Colonic mucosa (tissue), 4 donors: ENCODE data around the gene TTC3. TPM values are rescaled to one million over a fixed set of nuclear protein-coding genes. Genes with fewer than 3 reads are reported as not detected.

Experiments
- DNase-seq: peaks from one replicate; pipeline ENCODE4 v3.0.0-alpha.2; 2020
- H3K27ac ChIP-seq: fragments of 200-600 bp; one replicate; pipeline ENCODE4 v1.8.0; 2021
- H3K27me3 ChIP-seq: fragments of 200-600 bp; one replicate; pipeline ENCODE4 v1.8.0; 2021
- H3K36me3 ChIP-seq: fragments of 200-600 bp; one replicate; pipeline ENCODE4 v1.8.0; 2021
- H3K4me1 ChIP-seq: fragments of 200-600 bp; one replicate; pipeline ENCODE4 v1.8.0; 2021; ENCODE audit warnings: mild to moderate bottlenecking
- H3K4me3 ChIP-seq: fragments of 200-600 bp; one replicate; pipeline ENCODE4 v1.8.0; 2021
- H3K9ac ChIP-seq, 2 donors: one replicate each; pipeline ENCODE4 v1.7.0; 2013; ENCODE audit warnings: control low read depth in 2 of 2, low read depth in 2 of 2, low read length in 2 of 2
- H3K9me3 ChIP-seq: fragments of 200-600 bp; one replicate; pipeline ENCODE4 v1.8.0; 2021
- intact Hi-C: fragments of 100-400 bp; cut with DNase I; formaldehyde crosslinking; loops from one replicate; pipeline ENCODE4 v1.14.1; 2022
- total RNA-seq, 2 donors: library from RNA; stranded (reverse); fragmentation: NEBNext Ultra II Directional in 1 of 2; extraction: Animal tissue kit (Norgen Biotek cat#: 25700) in 1 of 2; gene quantifications; one replicate each; pipeline ENCODE4 v1.2.1, GENCODE V29; 2021
- TF ChIP-seq, protein P1 (sequence below): fragments of 200-600 bp; IDR thresholded peaks from one replicate; pipeline ENCODE4 v1.8.0; 2022; ENCODE audit warnings: antibody characterized with exemption, mild to moderate bottlenecking
- donor health status: healthy.
- donor health status: DM: no; HTN: no; CAD: no.
- donor health status: DM: no; HTN: no; CAD: no.

The TTC3 gene
- total RNA-seq, 2 donors from 2014 or later: 85.8 to 125 TPM

DNA sequence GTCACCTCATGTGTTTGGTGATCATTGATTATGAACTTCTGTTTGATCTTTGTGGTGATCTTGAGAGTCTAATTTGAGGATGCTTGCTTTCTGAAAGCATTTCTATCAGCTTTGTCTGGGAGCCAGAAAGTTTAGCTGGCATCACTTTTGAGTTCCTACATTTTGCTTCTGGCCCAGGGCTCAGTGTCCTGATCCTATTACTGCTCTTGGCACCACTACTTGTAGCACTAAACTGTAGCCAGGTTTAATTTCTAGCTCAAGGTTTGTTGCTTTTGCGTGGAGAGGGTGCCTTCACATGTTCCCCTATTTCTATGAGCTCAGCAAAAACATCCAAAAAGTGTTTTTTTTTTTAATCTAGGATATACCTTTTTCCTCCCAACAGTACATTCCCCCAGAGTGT lies 9.3 kb downstream of the TTC3 start:
- Histone ChIP-seq H3K9ac (no peak overlapping the region), H3K4me3 (no peak overlapping the region), H3K27ac (no peak overlapping the region), H3K4me1 (no peaks in the 10 kb centered on the region), H3K36me3 (no peaks in the 10 kb centered on the region), H3K9me3 (no peaks in the 10 kb centered on the region), H3K27me3 (no peaks in the 10 kb centered on the region)
- TF ChIP-seq, protein P1, sequence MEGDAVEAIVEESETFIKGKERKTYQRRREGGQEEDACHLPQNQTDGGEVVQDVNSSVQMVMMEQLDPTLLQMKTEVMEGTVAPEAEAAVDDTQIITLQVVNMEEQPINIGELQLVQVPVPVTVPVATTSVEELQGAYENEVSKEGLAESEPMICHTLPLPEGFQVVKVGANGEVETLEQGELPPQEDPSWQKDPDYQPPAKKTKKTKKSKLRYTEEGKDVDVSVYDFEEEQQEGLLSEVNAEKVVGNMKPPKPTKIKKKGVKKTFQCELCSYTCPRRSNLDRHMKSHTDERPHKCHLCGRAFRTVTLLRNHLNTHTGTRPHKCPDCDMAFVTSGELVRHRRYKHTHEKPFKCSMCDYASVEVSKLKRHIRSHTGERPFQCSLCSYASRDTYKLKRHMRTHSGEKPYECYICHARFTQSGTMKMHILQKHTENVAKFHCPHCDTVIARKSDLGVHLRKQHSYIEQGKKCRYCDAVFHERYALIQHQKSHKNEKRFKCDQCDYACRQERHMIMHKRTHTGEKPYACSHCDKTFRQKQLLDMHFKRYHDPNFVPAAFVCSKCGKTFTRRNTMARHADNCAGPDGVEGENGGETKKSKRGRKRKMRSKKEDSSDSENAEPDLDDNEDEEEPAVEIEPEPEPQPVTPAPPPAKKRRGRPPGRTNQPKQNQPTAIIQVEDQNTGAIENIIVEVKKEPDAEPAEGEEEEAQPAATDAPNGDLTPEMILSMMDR: no peak
- intact Hi-C loops: no loop called here
- no peak for DNase-seq

DNA sequence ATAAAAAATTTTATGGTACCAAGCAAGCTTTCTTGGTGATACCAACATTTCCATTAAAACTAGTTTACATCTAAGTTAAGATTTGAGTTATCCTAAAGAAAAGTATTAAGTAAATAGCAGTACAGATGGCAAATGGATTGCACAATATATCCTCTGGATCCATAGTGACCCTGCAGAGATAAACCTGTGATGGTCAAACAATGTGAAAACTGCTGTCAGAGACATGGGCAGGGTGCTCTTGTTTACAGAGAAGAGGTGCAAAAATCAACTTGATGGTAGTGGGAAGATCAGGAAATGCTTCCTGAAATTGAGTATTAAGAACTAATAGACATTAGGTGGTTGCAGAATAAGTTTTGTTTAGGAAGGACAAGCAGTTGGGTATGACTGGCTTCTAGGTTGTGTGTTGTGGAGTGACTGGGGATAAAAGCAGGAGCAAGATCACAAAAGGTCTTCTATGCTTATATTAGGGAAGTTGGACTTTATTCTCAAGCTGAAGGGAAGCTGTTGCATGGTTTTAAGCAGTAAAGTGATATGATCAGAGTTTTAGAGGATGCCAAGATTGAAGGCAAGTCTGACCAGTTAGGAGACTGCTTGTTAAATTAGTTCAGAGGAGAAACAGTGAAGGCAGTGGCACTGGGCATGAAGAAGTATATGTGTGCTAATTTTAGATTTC lies 9.9 kb downstream of the TTC3 start:
- TF ChIP-seq, protein P1: no peak
- H3K27me3 ChIP-seq: no peaks in the 10 kb centered on the region
- DNase-seq: no peak

GRCh38 chr21:37085726-37086125 lies 12.7 kb downstream of the TTC3 start:
- H3K9me3 ChIP-seq: no peaks in the 10 kb centered on the region
- intact Hi-C loops: no loop called here
- H3K27ac ChIP-seq: no peak overlapping the region
- H3K4me3 ChIP-seq: no peak overlapping the region
- H3K27me3 ChIP-seq: no peaks in the 10 kb centered on the region
- no peaks in the 10 kb centered on the region for H3K4me1 ChIP-seq
- H3K9ac ChIP-seq: no peak overlapping the region
- H3K36me3 ChIP-seq: no peaks in the 10 kb centered on the region
- TF ChIP-seq, protein P1: no peak
- no peak for DNase-seq

More for the DNA sequence above, 9.9 kb downstream of the TTC3 start:
- intact Hi-C loops: no loop called here
- Histone ChIP-seq H3K27ac (no peak overlapping the region), H3K4me3 (no peak overlapping the region), H3K9me3 (no peaks in the 10 kb centered on the region), H3K4me1 (no peaks in the 10 kb centered on the region), H3K9ac (no peak overlapping the region), H3K36me3 (no peaks in the 10 kb centered on the region)

DNA sequence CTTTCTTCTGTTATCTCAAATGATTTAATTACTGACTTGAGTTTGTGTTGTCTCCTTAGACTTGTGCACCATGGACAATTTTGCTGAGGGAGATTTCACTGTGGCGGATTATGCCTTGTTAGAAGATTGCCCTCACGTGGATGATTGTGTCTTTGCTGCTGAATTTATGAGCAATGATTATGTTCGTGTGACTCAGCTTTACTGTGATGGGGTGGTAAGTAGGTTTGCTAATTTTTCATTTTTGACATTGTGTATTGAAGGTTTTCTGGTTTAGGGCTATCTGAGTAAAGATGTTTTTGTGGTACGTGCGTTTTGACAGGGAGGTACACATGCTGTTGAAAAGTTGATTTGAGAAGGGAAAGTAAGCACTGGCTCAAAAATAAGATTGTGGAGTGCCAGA lies 14.1 kb downstream of the TTC3 start:
- intact Hi-C loops: no loop called here
- TF ChIP-seq, protein P1: no peak
- no peak overlapping the region for H3K4me3 ChIP-seq
- no peak overlapping the region for H3K27ac ChIP-seq
- no peaks in the 10 kb centered on the region for H3K36me3 ChIP-seq
- no peak overlapping the region for H3K9ac ChIP-seq
- H3K27me3 ChIP-seq: no peaks in the 10 kb centered on the region
- no peaks in the 10 kb centered on the region for H3K4me1 ChIP-seq
- no peaks in the 10 kb centered on the region for H3K9me3 ChIP-seq
- no peak for DNase-seq

- Histone ChIP-seq H3K4me3 (no peak overlapping the region), H3K9me3 (no peaks in the 10 kb centered on the region), H3K27ac (no peak overlapping the region), H3K9ac (no peak overlapping the region), H3K4me1 (no peaks in the 10 kb centered on the region), H3K27me3 (no peaks in the 10 kb centered on the region), H3K36me3 (no peaks in the 10 kb centered on the region)
- TF ChIP-seq, protein P1: no peak
- intact Hi-C loops: no loop called here
- DNase-seq: no peak
Measured at GRCh38 chr21:37088186-37088735, 15.2 kb downstream of the TTC3 start.
